ENCODE results near the gene SLC6A2.

The SLC6A2 gene

DNA sequence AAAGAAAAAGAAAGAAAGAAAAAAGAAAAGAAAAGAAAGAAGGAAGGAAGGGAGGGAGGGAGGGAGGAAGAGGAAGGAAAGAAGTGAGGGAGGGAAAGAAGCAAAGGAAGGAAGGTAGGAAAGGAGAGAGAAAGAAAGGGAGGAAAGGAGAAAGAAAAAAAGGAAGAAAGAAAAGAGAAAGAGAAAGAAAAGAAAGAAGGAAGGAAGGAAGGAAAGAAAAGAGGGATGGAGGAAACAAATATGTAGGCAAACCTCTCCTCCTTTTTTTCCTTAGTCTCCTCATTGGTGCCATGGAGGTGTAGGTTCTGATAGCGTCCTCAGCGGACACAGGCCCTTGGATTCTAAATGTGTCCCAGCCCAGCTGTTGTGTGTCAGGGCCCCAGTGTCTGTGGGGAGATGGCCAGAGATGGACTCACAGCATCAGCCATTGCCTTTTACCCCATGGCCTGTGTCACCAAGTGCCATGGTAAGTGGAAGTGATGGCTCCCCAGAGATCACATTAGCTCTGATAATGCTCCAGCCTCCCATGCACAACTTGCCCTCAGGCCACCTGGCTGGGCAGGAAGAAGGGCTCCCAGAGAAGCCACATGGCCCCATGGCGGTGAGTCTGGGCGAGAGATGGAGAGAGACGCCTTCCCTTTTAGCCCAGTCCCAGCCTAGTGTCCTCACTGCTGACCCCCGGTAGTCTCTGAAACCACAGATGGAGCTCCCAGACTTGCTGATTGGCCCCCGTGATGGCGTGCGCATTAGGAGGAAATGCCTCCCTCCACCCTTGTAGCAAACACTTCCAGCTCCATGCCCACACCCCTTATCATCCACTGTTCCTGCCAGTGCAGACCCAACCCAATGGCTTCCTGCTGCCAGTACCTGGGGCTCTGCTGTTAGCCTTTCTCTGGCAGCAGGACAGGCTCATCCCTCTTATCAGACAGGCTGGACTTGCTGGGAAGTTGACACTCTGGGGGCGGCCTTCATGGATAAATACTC is 3.7 kb upstream of the SLC6A2 start:
- no peak for DNase-seq

- DNase-seq, result no peak
Observed at GRCh38 chr16:55653106-55653505, 2.7 kb upstream of the SLC6A2 start.

DNA sequence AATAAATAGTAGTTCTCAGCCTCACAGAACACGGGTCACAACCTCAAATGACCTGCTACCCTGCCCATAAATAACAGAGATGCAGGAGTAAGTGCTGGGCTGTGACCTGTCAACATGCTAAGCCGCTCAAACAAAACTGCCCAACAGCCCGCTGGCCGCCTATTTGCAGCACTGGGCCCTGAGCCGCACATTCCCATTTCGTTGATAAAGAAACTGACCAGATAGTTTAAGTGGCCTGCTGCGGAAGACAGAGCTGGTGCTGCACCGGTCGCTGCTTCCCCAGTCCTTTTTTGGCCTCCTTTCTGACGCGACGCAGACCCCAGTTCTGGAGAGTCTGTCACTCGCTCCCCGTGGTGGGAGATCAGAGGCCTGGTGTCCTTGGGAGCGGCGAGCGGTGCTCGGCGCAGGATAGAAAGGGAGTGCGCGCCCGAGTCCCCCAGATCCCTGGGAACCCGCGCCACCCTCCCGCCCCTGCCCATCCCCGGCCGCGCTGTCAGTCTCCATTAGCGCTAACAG is 349 bp upstream of the SLC6A2 start:
- no peak for DNase-seq

DNA sequence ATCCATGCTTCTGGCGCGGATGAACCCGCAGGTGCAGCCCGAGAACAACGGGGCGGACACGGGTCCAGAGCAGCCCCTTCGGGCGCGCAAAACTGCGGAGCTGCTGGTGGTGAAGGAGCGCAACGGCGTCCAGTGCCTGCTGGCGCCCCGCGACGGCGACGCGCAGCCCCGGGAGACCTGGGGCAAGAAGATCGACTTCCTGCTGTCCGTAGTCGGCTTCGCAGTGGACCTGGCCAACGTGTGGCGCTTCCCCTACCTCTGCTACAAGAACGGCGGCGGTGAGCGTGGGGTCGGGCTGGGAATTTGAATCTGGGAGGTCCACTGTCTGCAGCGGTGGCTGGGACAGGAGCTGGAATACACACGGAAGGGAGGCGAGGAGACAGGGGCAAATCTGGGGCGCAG is 904 bp downstream of the SLC6A2 start:
- DNase-seq, result no peak

DNA sequence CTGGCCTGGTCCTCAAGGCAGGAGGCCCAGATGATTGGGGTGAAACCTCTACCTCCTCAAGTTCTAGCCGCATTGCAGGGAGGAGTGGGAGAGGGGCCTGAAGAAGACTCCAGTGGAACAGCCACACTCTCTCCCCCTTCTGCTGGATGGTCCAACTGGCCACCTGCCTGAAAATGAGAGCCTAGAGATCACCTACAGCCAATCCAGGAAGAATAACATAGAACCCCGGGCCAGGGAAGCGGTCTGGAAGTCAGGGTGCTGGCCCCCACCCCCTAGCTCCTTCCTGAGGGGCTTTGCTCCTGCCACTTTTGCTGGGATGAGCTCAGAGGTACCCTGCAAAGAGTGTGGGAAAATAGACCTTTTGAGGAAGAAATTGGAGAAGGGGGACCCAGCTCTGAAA is 1.8 kb downstream of the SLC6A2 start:
- DNase-seq, result no peak

- no peak for DNase-seq
Observed at GRCh38 chr16:55658898-55659420, 3.2 kb downstream of the SLC6A2 start.

GRCh38 chr16:55660026-55660425 is 4.2 kb downstream of the SLC6A2 start:
- DNase-seq, result no peak

GRCh38 chr16:55660828-55661227 is 5.0 kb downstream of the SLC6A2 start:
- DNase-seq, result no peak

GRCh38 chr16:55661941-55662643 is 6.3 kb downstream of the SLC6A2 start:
- DNase-seq, result no peak

- no peak for DNase-seq
Observed at GRCh38 chr16:55662644-55663031, 6.8 kb downstream of the SLC6A2 start.

GRCh38 chr16:55663225-55663624 is 7.4 kb downstream of the SLC6A2 start:
- no peak for DNase-seq

GRCh38 chr16:55663765-55664677 is 8.2 kb downstream of the SLC6A2 start:
- DNase-seq, result no peak

GRCh38 chr16:55664786-55665407 is 9.1 kb downstream of the SLC6A2 start:
- no peak for DNase-seq

DNA sequence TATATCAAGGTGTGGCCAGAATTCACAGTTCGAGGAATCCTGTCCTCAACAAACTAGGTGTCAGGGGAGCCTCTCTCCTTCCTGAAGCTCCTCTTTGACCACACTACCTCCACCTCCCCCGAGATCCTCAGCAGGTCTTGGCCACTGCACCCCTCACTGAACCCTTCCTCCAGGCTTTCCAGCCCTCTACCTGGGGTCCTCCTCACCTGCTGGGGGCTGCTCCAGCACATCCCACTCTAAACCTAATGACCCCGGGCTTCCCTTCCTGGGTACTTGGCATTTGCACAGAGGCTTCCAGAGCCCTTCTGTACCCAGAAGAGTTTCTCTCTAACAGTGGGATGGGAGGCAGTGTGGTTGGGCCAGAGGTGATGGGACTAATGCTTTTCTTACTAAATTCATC is 9.7 kb downstream of the SLC6A2 start:
- no peak for DNase-seq

DNA sequence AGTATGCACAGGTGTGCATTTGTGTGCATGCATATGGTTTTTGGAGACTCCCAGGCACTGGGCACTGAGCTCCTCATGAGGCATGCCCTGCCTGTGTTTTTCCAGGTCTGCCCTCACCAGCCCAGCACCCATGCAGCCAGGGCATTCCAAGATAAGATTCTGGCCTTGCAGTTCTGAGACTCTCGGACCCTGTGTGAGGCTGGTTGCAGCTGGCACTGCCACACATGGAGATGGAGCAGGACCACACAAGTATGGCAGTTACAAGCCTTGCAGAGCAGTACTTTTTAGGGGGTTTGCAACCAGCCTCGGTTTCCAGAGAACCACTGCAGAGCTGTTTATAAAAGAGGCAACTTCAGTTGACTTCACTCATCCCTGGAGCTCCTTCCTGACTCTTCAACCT is 10.2 kb downstream of the SLC6A2 start:
- DNase-seq, result no peak

GRCh38 chr16:55667753-55668152 is 12.0 kb downstream of the SLC6A2 start:
- DNase-seq, result no peak

DNA sequence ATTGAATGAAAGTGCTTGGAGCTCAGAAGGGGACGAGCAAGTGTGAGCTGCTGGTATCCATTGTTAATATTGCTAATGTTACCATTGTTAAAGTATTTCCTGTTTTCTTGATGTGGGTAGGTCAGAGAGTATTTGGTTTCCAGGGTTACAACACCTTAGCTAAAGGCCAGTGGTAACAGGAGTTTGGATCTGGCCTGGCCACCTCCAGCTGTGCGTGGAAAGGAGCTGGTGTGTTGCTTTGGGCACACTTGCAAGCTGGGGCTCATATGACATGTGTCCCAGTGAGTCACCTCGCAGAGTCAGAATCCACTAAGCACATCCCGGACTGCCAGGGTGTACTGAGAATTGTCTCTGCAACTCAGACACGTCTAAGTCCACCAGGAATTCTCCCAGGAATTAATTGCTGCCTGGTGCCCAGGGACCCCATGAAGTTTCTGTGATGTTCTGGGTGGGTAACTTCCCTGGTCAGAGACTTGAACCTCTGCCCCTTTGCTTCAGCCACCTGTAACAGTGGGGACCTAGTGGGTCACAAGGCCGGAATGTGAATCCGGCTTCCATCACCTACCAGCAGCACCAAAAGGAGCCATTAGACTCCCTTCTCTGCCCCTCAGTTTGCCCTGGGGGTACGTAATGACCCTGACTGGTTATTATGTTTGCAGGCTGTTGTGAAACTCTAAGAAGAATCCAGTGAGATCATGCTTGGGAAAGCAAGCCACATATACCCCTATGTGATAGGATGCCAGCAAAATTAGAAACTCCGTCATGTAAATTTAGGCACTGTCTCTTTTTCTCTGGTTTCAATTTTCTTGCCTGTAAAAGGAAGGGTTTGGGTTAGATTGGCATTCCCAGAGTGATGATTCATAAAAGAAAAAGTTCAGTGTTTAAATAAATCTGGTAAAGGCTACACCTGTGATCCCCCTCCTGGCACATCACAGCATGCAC is 12.8 kb downstream of the SLC6A2 start:
- no peak for DNase-seq

DNA sequence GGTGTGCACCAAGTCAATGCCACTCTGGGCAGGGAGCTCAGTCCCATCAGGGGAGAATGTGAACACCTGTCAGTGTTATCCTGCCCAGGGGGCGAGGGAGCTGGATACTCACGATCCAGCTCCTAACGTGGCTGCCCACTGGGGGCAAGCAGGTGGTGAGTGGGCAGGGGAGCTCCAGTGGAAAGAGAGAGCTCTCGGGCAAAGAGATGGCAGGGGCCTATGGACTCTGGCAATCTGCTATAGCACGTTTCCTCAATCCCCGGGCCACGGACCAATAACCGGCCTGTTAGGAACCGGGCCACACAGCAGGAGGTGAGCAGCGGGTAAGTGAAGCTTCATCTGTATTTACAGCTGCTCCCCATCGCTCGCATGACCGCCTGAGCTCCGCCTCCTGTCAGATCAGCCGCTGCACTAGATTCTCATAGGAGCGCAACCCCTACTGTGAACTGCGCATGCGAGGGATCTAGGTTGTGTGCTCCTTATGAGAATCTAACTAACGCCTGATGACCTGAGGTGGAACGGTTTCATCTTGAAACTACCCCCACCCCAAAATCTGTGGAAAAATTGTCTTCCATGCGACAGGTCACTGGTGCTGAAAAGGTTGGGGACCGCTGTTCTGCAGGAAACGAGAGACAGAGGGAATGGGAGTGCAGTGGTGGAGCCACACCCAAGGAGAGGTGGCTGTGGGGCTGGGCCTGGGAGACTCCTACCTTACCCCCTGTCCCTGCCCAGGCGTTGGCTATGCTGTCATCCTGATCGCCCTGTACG is 15.6 kb downstream of the SLC6A2 start:
- no peak for DNase-seq

GRCh38 chr16:55671974-55672280 is 16.1 kb downstream of the SLC6A2 start:
- no peak for DNase-seq

DNA sequence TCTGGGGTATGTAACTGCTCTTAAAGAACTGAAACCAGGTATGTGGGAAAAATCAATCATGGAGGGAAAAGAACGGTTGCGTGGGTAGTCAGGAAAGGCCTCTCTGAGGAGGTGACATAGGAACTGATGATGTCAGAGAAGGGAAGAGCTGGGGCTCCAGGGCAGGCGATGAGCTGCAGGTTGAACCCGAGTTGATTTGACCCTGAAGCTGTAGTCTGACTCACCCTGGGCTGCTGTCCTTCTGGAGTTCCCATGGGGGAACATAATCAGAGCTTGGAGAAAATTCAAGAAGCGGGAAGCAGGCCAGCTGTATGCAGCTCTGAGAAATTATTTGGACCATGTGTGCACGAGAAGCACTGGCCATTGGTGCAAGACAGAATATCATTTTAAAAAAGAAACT is 16.7 kb downstream of the SLC6A2 start:
- no peak for DNase-seq
